SK-N-MC (cell line): ENCODE data around the gene C12orf57.

Experiments
- EZH2 ChIP-seq: fragments of 200-600 bp; sonication (generic); IDR thresholded peaks from one replicate; pipeline ENCODE4 v1.6.1; 2017; ENCODE audit warnings: antibody characterized with exemption
- POLR2AphosphoS5 ChIP-seq: IDR thresholded peaks from 2 replicates; pipeline ENCODE4 v1.6.1; 2012; ENCODE audit warnings: mild to moderate bottlenecking, low read depth, low read length, borderline replicate concordance

DNA sequence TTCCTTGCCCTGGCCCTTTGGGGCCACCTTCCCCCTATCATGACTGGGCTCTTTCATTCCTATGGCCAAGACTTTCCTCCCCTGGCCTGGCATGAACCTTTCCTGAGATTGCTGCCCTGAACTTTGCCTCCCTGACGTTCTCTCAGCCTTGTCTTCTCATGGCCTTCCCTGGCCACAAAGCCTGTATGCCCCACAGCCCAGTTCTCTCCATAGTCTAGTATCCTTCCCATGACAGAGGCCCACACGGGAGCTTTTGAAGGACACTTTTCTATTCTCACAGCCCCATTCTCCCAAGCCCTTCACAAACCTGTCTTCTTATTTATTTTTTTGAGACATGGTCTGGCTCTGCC lies 4.7 kb upstream of the C12orf57 start:
- TF ChIP-seq EZH2: no peak
- no peak for TF ChIP-seq POLR2AphosphoS5
